H9 (cell line): ENCODE results near the gene UBN1. TPM values are rescaled to one million over a fixed set of nuclear protein-coding genes. Genes with fewer than 3 reads are reported as not detected.

Source experiments
- DNase-seq: peaks from one replicate; pipeline ENCODE4 v3.0.0-alpha.2; 2017
- H2AFZ ChIP-seq: one replicate; pipeline ENCODE4 v1.6.1; 2013; ENCODE audit warnings: mild to moderate bottlenecking, low read length, control low read depth, moderate library complexity
- H2AK5ac ChIP-seq: 2 replicates; pipeline ENCODE4 v1.6.1; 2013; ENCODE audit warnings: low read length, control low read depth, mixed read lengths; ENCODE audit not compliant: insufficient read length
- H2BK120ac ChIP-seq: one replicate; pipeline ENCODE4 v1.6.1; 2013; ENCODE audit warnings: low read depth, mild to moderate bottlenecking, low read length, control low read depth, inconsistent platforms; ENCODE audit not compliant: poor library complexity, severe bottlenecking
- H2BK12ac ChIP-seq: 2 replicates; pipeline ENCODE4 v1.6.1; 2013; ENCODE audit warnings: low read length, control low read depth, mixed read lengths, low read depth; ENCODE audit not compliant: insufficient read length
- H2BK15ac ChIP-seq: 2 replicates; pipeline ENCODE4 v1.6.1; 2013; ENCODE audit warnings: low read depth, low read length, control low read depth
- H2BK20ac ChIP-seq: one replicate; pipeline ENCODE4 v1.6.1; 2013; ENCODE audit warnings: low read depth, mild to moderate bottlenecking, low read length, control low read depth, inconsistent platforms; ENCODE audit not compliant: poor library complexity, severe bottlenecking
- H2BK5ac ChIP-seq: 2 replicates; pipeline ENCODE4 v1.6.1; 2013; ENCODE audit warnings: low read length, control low read depth, mixed read lengths; ENCODE audit not compliant: insufficient read length
- H3K14ac ChIP-seq: 2 replicates; pipeline ENCODE4 v1.6.1; 2013; ENCODE audit warnings: low read length, control low read depth; ENCODE audit not compliant: insufficient read depth
- H3K18ac ChIP-seq: 2 replicates; pipeline ENCODE4 v1.6.1; 2013; ENCODE audit warnings: low read depth, mild to moderate bottlenecking, mixed read lengths, low read length, control low read depth; ENCODE audit not compliant: insufficient read length
- H3K23ac ChIP-seq: 2 replicates; pipeline ENCODE4 v1.6.1; 2013; ENCODE audit warnings: low read length, control low read depth, mixed read lengths, low read depth; ENCODE audit not compliant: insufficient read length
- H3K23me2 ChIP-seq: 2 replicates; pipeline ENCODE4 v1.6.1; 2013; ENCODE audit warnings: low read depth, mild to moderate bottlenecking, mixed read lengths, low read length, control low read depth; ENCODE audit not compliant: insufficient read length, poor library complexity, severe bottlenecking
- H3K27ac ChIP-seq: 2 replicates; pipeline ENCODE4 v1.5.1; 2013; ENCODE audit warnings: low read length, control low read depth, mixed read lengths, low read depth; ENCODE audit not compliant: insufficient read length
- H3K27me3 ChIP-seq: 2 replicates; pipeline ENCODE4 v1.6.1; 2013; ENCODE audit warnings: low read length, control low read depth, inconsistent platforms; ENCODE audit not compliant: insufficient read depth
- H3K4ac ChIP-seq: 2 replicates; pipeline ENCODE4 v1.6.1; 2013; ENCODE audit warnings: low read depth, mild to moderate bottlenecking, control low read depth, inconsistent platforms, low read length, moderate library complexity
- H3K4me1 ChIP-seq: 2 replicates; pipeline ENCODE4 v1.6.1; 2013; ENCODE audit warnings: low read length, control low read depth, inconsistent platforms; ENCODE audit not compliant: insufficient read depth
- H3K4me2 ChIP-seq: 2 replicates; pipeline ENCODE4 v1.6.1; 2013; ENCODE audit warnings: low read length, control low read depth, mixed read lengths; ENCODE audit not compliant: insufficient read length, insufficient read depth
- H3K56ac ChIP-seq: 2 replicates; pipeline ENCODE4 v1.6.1; 2013; ENCODE audit warnings: low read depth, mild to moderate bottlenecking, mixed read lengths, low read length, control low read depth; ENCODE audit not compliant: insufficient read length
- H3K79me1 ChIP-seq: 2 replicates; pipeline ENCODE4 v1.6.1; 2013; ENCODE audit warnings: low read depth, mild to moderate bottlenecking, moderate library complexity, low read length, control low read depth, inconsistent platforms; ENCODE audit not compliant: insufficient read depth, poor library complexity, severe bottlenecking
- H3K79me2 ChIP-seq: 2 replicates; pipeline ENCODE4 v1.6.1; 2013; ENCODE audit warnings: low read length, control low read depth, inconsistent platforms; ENCODE audit not compliant: insufficient read depth
- H3K9ac ChIP-seq: 2 replicates; pipeline ENCODE4 v1.6.1; 2013; ENCODE audit warnings: low read length, control low read depth, mixed read lengths; ENCODE audit not compliant: insufficient read length; ENCODE audit errors: extremely low read depth
- H3K9me3 ChIP-seq: one replicate; pipeline ENCODE4 v1.6.1; 2013; ENCODE audit warnings: low read depth, low read length, inconsistent platforms; ENCODE audit not compliant: control insufficient read depth
- H3T11ph ChIP-seq: one replicate; pipeline ENCODE4 v1.6.1; 2013; ENCODE audit warnings: mild to moderate bottlenecking, low read length, control low read depth, inconsistent platforms
- H4K20me1 ChIP-seq: one replicate; pipeline ENCODE4 v1.6.1; 2013; ENCODE audit not compliant: control insufficient read depth, insufficient read length, insufficient read depth
- H4K5ac ChIP-seq: 2 replicates; pipeline ENCODE4 v1.6.1; 2013; ENCODE audit warnings: low read depth, mild to moderate bottlenecking, mixed read lengths, low read length, control low read depth; ENCODE audit not compliant: insufficient read length
- H4K8ac ChIP-seq: replicated peaks from 2 replicates; pipeline ENCODE4 v1.6.1; 2013; ENCODE audit warnings: low read length, control low read depth, mixed read lengths, low read depth; ENCODE audit not compliant: insufficient read length
- H4K91ac ChIP-seq: 2 replicates; pipeline ENCODE4 v1.6.1; 2013; ENCODE audit warnings: low read depth, mild to moderate bottlenecking, moderate library complexity, mixed read lengths, low read length, control low read depth; ENCODE audit not compliant: insufficient read length
- H3K27ac Mint-ChIP-seq, 3 experiments: 2 replicates in 2 of 3; 3 replicates in 1 of 3; pipeline ENCODE4 v1.8.0; 2020 to 2021; ENCODE audit warnings: mixed read lengths in 3 of 3, mild to moderate bottlenecking in 1 of 3, moderate library complexity in 1 of 3
- H3K27me3 Mint-ChIP-seq: 2 replicates; pipeline ENCODE4 v1.8.0; 2021; ENCODE audit warnings: low read depth, mild to moderate bottlenecking, moderate library complexity, mixed read lengths
- H3K36me3 Mint-ChIP-seq, 3 experiments: 2 replicates in 2 of 3; 3 replicates in 1 of 3; pipeline ENCODE4 v1.8.0; 2020 to 2021; ENCODE audit warnings: low read depth in 3 of 3, mixed read lengths in 3 of 3; ENCODE audit not compliant: insufficient read depth in 1 of 3
- H3K4me1 Mint-ChIP-seq, 2 experiments: 2 replicates each; pipeline ENCODE4 v1.8.0; 2020; ENCODE audit warnings: mixed read lengths in 2 of 2
- H3K4me3 Mint-ChIP-seq, 2 experiments: 2 replicates in 1 of 2; 3 replicates in 1 of 2; pipeline ENCODE4 v1.8.0; 2020 to 2021; ENCODE audit warnings: mild to moderate bottlenecking in 2 of 2, mixed read lengths in 2 of 2, moderate library complexity in 1 of 2
- H3K9me3 Mint-ChIP-seq, 2 experiments: 2 replicates in 1 of 2; 3 replicates in 1 of 2; pipeline ENCODE4 v1.8.0; 2020; ENCODE audit warnings: mild to moderate bottlenecking in 2 of 2, mixed read lengths in 2 of 2, moderate library complexity in 1 of 2
- CTCF ChIP-seq: fragments of 200-600 bp; sonication (generic); conservative IDR thresholded peaks from 3 replicates; pipeline ENCODE4 v1.8.0; 2021; ENCODE audit warnings: antibody characterized with exemption, mild to moderate bottlenecking
- WGBS: extraction: QIAGEN DNeasy Blood & Tissue Kit; methylation state at CpG from one replicate; pipeline ENCODE4 v1.1.7; 2013; ENCODE audit warnings: missing lambda C conversion rate, low lambda C conversion rate, mixed read lengths; ENCODE audit not compliant: insufficient read length; ENCODE audit errors: extremely low coverage; 5-methylcytosine and 5-hydroxymethylcytosine counted together
- total RNA-seq: library from RNA; stranded (reverse); gene quantifications from 2 replicates; pipeline ENCODE4 v1.2.1, GENCODE V29; 2021

UBN1 gene
- total RNA-seq, 1 experiment from 2014 or later, result 55.2 TPM

- Histone ChIP-seq H3K56ac (no peak overlapping the region), H3T11ph (no peak overlapping the region), H2BK12ac (no peak overlapping the region), H3K23ac (no peak overlapping the region), H3K9ac (no peak overlapping the region), H4K20me1 (no peaks in the 10 kb centered on the region), H3K23me2 (no peaks in the 10 kb centered on the region), H3K4ac (no peak overlapping the region), H4K91ac (no peak overlapping the region), H3K18ac (no peak overlapping the region), H2BK20ac (no peak overlapping the region), H4K8ac (no peak overlapping the region), H2BK120ac (no peak overlapping the region), H3K14ac (no peak overlapping the region), H2AK5ac (no peak overlapping the region), H3K4me1 (no peaks in the 10 kb centered on the region), H2BK15ac (no peak overlapping the region), H3K27ac (no peak overlapping the region), H3K4me2 (no peak overlapping the region), H3K79me1 (no peaks in the 10 kb centered on the region), H3K9me3 (no peaks in the 10 kb centered on the region), H3K27me3 (no peaks in the 10 kb centered on the region), H4K5ac (no peak overlapping the region), H3K79me2 (no peaks in the 10 kb centered on the region), H2AFZ (no peak overlapping the region), H2BK5ac (no peak overlapping the region)
- no peak for DNase-seq
- Mint-ChIP-seq H3K4me3 (no peak overlapping the region), H3K27me3 (no peaks in the 10 kb centered on the region), H3K27ac (no peak overlapping the region), H3K9me3 (no peaks in the 10 kb centered on the region), H3K36me3 (peaks cover 47 to 98% (median 89%) of the 10 kb centered on the region in 3 experiments), H3K4me1 (no peaks in the 10 kb centered on the region)
- no peak for TF ChIP-seq CTCF
- no CpG with 5 or more reads among the region's 25 CpGs for WGBS
Observed at GRCh38 chr16:4883501-4883900, 36.2 kb downstream of the UBN1 start.
